GM21786 (cell line): Measurements from ENCODE around the gene SPI1.

Experiments used
- ATAC-seq: cut with Tn5 transposase; IDR thresholded peaks from one replicate; pipeline ENCODE4 v1.9.1; 2021; ENCODE audit not compliant: unreplicated experiment

SPI1 gene

DNA sequence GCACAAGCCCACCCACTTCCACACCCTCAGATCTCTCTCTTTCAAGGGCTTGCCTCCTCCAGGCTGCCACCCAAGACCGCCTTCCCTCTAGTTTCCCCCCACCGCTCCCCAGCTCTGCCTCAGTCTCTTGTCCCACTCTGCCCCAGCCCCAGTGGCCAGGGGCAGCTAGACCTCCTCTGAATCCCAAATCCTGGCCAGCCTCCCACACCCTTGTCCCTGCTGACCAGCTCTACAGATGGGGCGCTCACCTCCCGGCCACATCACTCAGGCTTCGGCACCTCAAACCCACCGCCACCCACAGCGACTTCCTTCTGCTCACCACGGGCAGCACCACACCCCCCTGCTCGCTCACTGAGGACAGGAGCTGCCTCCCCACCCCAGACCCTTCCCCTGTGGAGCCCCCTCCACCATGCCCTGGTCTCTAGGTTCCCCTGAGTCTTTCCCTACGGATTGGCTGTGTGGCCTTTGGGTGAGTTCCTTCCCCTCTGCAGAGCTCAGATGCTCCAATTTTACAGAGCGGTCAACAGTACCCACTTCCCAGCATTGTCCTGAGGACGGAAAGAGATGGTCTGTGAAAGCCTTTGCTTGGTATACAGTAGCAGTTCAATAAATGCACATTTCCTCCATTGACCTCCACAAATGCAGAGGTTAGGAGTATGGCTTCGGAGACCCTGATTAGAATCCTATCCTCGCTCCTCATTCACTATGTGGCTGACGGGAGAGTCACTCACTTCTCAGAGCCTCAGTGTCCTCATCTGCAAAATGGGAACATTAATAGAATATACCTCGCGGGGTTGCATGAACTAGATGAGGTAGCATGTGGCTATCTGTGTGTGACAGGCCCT, 11.5 kb upstream of the SPI1 start:
- ATAC-seq: no peak

GRCh38 chr11:47388697-47389576, 10.6 kb upstream of the SPI1 start:
- no peak for ATAC-seq

GRCh38 chr11:47387944-47388696, 9.8 kb upstream of the SPI1 start:
- ATAC-seq: no peak

- ATAC-seq: no peak
Measured at GRCh38 chr11:47384498-47384897, 6.2 kb upstream of the SPI1 start.

- no peak for ATAC-seq
Measured at GRCh38 chr11:47383071-47383470, 4.7 kb upstream of the SPI1 start.

GRCh38 chr11:47380078-47380477, 1.7 kb upstream of the SPI1 start:
- ATAC-seq: no peak

DNA sequence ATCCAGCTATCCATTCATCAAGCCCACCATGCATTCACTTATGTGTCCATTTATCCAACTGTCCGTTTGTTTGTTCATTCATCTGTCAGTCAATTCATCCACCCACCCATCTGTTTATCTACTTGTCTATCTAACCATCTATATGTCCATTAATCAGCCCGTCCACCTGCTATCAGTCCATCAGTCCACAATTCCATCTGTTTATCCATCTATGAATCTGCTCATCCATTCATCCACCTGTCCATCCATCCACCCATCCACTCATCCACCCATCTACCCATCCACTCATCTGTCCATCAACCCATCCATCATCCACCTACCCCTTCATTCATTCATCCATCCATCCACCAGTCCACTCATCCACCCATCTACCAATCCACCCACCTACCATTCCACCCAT, 970 bp upstream of the SPI1 start:
- ATAC-seq: no peak

DNA sequence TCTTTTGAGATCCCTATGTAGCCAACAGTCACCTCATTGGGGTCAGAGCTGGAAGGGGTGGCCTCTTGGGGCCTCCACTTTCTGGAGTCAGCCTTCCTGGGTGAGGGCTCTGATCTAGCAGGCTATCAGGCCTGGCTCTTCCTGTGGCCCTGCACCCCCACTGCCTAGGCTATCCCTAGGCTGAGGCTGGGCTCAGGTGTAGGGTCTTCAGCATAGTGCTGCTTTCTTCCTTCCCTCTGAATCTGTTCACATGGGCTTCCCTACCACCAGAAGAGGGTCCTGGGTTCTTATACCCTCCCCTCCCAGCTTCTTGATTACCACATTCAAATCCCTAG, 456 bp upstream of the SPI1 start:
- ATAC-seq: no peak

- no peak for ATAC-seq
Measured at GRCh38 chr11:47377571-47378009, 757 bp downstream of the SPI1 start.

GRCh38 chr11:47376525-47377371, 1.6 kb downstream of the SPI1 start:
- no peak for ATAC-seq

DNA sequence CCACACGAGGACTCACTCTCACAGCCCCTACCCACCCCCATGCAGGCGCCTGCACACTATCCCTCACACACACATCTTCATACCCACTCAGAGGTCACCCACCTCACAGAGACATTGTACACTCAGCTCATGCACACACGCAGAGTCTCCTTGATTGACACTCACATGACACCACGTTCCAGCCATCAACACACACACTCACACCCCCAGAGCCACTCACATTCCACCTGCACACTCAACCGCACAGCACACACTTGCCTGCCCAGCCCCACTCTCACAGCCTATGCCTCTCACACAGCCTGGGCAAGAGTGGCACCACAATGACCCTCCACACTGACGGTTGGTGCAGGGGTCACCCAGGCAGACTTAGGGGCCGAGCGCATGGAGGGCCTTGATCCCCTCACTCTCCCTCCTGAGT, 2.2 kb downstream of the SPI1 start:
- no peak for ATAC-seq

DNA sequence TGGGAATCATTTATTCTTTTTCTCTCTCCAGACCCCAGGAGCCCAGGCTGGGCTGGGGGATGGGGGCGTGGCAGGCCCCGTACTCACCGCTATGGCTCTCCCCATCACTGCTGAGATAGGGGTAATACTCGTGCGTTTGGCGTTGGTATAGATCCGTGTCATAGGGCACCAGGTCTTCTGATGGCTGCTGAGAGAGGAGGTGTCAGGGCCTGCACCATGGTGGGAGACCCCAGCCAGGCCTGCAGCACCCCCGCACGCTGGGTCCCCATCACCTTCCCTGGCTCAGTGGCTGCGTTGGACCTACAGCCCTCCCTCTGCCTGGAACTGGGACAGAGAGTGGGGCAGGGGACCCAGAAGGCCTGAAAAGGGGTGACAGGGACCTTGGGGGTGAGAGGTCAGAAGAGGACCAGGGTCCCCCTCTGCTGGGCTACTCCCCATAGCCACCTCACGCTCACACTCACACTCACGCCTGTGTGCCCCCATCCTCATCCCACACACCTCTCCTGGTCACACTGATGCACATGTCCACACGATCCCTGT, 2.7 kb downstream of the SPI1 start:
- ATAC-seq: no peak

- ATAC-seq: no peak
Measured at GRCh38 chr11:47375020-47375419, 3.3 kb downstream of the SPI1 start.

DNA sequence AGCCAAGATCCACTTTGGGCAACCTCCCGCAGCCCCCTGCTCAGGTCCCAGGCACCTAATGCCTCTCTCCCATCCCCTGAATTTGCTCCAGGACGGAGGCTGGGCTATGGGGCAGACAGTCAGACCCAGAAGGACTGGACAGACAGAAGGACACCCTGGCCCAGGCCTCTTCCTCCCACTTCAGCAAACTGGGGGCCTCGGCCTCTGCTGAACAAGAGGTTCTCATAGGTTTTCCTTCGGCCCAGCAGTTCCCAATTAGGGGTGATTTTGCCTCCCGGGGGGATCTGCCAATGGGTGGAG, 3.7 kb downstream of the SPI1 start:
- no peak for ATAC-seq

DNA sequence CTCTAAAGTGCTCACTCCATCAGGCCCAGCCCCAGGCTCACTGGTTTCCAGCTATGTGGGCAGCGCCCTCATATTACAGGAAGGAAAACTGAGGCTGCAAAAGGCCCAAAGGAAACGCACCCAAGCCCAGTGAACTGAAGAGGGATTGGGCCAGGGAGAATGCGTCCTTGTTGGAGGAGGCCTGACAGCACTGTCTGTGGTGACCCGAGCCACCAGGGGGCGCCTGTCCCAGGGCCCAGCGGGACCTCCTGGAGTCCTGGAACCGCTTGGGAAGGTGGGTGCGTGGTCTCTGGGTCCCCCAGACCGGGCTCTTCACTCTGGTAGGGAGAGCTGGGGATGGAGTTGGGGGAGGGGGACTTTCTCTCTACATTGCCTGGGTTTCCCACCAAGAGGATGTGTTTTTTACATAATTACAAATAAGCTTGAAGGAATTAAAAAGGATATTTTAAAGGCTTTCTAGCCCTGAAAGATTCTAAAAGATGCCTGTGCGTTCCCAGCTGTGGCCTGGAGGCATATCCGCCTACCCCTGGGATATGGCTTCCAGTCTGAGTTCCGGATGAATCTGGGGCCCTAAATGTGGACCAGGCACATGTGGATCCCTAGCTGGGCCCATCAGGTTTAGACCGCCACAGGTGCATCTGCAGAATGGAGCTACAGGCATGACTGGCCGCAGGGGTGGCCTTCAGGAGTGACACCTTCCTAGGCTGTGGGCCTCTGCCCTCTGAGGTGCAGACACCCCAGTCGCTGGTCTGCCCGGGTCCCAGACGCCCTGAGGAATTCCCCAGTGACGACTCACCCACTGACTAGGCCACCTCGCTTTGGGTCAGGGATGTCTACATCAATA, 4.2 kb downstream of the SPI1 start:
- no peak for ATAC-seq

- no peak for ATAC-seq
Measured at GRCh38 chr11:47372422-47372821, 5.9 kb downstream of the SPI1 start.

DNA sequence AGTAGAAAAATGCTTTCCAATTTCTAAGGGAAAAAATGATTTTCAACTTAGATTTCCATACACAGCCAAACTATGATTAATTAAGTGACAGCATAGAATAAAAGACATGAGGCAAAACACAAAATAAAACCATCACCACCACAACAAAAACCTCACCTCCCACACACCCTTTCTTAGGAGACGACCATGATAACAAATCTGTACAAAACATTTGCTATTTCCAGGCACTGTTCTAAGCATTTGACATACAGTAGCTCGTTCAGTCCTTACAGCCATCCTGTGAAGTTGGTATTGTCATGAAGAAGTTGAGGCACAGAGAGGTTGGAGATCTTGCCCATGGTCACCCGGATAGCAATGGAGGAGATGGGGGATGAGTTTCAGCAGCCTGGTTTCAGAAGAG, 8.7 kb downstream of the SPI1 start:
- no peak for ATAC-seq

DNA sequence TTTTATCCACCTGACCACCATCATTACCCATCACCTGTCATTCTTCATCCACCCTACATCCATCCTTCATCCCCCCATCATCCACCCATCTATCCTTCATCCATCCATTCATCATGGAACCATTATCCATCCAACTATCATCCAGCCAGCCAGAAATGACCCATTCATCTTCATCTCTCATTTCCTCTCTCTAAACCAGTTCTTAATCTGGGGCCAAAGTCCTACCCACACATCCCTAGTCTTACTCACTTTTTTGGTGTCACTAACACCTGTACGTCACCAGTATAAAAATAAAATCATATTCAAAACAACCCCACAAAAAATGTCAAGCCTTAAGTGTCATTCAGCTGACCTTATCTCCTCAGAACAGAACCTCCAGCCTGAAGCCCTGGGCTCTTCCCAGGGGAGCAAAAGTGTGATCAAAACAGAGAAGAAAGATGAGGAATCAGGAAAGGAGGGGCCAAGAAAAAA, 12.3 kb downstream of the SPI1 start:
- ATAC-seq: no peak

DNA sequence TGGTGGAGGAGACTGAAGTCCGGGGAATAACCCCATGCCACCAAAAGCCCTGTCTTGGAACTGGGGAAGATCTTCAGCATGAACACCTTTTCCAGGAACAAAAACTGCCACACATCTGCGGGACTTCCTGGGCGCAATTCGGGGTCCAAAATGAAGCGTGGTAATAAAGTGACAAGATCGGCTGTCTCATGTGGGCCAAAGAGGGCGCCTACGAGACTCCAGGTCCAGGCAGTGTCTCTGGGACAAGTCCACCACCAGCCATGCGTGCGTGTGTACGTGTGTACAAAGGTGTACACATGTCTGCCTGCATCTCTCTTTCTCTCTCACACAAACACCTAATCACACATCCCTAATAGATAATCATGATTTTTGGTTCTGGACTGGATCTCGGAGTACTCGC, 16.9 kb downstream of the SPI1 start:
- no peak for ATAC-seq
